GM18867 (cell line): ENCODE data around the gene MSLN.
A peak's percentile ranks its signal among the peaks of the same experiment; 100 is the strongest.
"Not testable (repeated sequence)": the region's sequence is repeated elsewhere in the genome, so short reads cannot be mapped to it uniquely, and the experiment has no call there.

Experiments used
- ATAC-seq: cut with Tn5 transposase; IDR thresholded peaks from one replicate; pipeline ENCODE4 v1.9.1; 2021; ENCODE audit warnings: mild to moderate bottlenecking, moderate library complexity; ENCODE audit not compliant: unreplicated experiment

The MSLN gene

GRCh38 chr16:760545-761343 is at the start of gene MSLN:
MSLN (plus strand) TSS chr16:760734; CDS start chr16:762681, 1,947 bp downstream.
- no peak for ATAC-seq

DNA sequence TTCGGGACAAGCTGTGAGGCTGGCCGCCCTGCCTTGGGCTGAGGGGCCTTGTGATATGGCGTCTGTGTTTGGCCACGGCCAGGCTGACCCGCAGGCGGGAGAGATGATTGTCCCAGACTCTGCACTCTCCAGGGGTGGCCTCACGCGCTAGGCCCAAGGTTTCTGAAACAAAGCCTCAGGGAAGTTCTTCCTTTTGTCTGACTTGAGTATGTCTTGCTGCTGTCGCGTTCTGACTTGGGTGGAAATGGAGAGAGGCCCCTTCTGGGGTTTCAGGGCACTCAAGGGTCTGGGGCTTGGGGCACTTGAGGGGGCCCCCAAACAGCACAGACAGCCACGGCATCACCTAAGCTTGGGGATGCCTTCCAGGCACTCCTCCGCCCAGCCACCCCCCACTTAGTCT is 49.5 kb upstream of the MSLN start:
- no peak for ATAC-seq

DNA sequence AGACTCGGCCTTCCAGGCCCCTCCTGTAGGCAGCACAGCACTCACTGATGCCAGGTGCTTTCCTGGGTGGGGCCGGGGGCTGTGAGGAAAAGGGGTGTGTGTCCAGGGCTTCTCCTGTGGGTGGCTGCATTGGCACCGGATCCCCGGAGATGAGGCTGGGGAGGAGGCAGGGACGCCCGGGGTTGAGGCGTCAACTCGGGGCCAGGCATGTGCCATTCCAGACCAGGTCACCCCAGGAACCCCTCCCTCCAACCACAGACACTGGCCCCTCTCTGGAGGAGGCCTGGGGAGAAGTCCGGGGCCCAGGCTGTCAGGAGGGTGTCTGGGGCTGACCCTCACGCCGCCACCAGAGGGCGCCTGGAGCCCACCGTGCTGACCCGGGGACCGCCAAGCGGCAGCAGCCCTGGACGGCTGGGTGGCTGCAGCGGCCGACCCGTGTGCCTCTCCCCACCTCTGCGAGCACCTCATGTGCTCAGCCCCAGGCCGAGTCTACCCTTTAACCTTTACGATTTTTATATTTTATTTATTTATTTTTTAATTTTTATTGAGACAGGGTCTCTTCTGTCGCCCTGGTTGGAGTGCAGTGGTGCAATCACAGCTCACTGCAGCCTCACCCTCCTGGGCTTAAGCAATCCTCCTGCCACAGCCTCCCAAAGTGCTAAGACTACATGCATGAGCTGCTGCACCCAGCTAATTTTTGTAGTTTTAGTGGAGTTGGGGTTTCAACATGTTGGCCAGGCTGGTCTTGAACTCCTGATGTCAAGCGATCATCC is 48.8 kb upstream of the MSLN start:
- no peak for ATAC-seq

DNA sequence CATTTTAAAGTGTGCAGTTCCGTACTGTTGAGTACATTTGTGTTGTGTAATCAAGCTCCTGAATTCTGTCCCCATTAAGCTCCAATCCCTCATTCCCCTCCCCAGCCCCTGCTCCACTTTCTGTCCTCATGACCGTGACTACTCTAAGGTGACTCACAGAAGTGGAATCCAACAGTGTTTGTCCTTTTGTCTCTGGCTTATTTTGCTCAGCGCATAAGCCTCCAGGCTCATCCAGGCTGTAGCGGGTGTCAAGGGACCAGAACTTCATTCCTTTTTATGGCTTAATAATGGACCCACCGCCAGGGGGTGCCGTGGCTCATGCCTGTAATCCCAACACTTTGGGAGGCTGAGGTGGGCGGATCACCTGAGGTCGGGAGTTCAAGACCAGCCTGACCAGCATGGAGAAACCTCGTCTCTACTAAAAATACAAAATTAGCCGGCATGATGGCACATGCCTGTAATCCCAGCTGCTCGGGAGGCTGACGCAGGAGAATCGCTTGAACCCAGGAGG is 47.7 kb upstream of the MSLN start:
- not testable (repeated sequence) for ATAC-seq

DNA sequence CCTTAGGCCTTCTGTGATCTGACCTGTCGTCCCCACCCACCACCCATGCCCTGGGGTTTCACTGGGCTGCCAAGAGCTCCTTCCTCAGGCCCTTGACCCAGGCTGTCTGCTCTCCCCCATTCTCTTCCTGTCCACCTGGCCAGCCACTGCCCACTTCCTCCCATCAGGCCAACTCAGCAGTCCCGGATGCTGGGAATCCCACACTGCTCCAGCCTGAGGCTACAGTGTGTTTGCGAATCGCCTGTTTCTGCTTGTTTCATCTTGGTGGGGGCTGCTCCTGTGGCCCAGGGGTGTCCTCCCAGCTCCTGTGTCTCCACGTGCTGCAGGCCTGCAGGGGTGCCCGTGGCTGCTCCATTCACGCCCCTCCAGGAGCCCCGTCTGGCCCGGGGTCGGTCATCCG is 46.5 kb upstream of the MSLN start:
- ATAC-seq, result no peak

DNA sequence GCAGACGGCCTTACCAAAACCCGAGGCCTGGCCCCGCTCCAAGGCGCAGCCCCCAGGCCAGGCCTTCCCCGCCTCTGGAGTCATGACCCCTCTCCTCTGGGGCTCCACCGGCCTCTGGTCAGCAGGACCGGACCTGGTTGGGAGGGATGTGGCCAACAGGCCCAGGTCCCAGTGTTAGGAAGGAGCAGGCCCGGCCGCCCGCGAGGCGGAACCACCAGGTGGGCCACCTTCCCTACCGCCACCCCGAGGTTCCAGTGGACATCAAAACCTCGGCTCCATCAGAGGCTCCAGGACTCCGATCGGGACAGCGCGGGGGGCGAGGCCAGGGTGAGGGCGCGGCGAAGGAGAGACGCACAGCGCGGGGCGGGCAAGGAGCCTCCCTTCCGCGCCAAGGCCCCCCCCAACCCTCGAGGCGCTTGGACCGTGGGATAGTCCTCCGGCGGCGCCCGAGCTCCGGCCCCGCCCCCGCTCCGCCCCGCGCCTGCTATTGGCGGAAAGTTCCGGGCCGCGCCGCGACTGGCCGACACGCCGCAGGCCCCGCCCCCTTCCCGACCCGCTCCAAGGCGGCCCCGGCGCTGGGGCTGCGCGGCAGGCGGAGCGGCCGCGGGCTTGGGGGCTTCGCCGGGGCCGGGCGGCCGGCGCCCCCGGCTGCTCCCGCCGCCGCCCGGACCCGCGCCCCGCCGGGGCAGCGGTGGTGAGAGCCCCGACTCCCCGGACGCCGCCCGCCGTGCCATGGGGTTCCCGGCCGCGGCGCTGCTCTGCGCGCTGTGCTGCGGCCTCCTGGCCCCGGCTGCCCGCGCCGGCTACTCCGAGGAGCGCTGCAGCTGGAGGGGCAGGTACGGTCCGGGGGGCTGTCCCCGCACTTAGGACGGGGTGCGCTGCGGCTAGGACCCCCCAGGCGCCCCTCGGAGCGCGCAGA is 45.7 kb upstream of the MSLN start, which contains the start of gene METRN:
TSS of gene METRN (plus strand) at position 561 of the 919 bp plus-strand sequence. CDS start at position 733, 172 bp downstream.
- peak; percentile 71 for ATAC-seq

GRCh38 chr16:715477-716199 is 44.9 kb upstream of the MSLN start:
- ATAC-seq, result peak; percentile 6

- no peak for ATAC-seq
Observed at GRCh38 chr16:716200-716568, 44.4 kb upstream of the MSLN start.

DNA sequence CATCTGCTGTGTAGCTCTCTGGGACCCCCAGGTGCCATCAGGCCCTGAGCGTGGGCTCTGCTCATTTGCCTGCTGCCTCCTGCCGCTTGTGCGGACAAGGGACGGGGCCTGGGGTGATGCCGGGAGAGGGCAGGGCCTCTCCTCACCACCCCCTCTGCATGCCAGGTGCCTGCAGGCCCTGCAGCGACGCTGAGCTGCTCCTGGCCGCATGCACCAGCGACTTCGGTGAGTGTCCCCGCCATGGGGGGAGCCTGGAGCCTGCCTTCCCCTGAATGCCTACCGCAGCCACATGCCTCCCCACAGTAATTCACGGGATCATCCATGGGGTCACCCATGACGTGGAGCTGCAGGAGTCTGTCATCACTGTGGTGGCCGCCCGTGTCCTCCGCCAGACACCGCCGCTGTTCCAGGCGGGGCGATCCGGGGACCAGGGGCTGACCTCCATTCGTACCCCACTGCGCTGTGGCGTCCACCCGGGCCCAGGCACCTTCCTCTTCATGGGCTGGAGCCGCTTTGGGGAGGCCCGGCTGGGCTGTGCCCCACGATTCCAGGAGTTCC is 43.7 kb upstream of the MSLN start:
- ATAC-seq, result no peak

- ATAC-seq, result no peak
Observed at GRCh38 chr16:717450-718245, 42.9 kb upstream of the MSLN start.

DNA sequence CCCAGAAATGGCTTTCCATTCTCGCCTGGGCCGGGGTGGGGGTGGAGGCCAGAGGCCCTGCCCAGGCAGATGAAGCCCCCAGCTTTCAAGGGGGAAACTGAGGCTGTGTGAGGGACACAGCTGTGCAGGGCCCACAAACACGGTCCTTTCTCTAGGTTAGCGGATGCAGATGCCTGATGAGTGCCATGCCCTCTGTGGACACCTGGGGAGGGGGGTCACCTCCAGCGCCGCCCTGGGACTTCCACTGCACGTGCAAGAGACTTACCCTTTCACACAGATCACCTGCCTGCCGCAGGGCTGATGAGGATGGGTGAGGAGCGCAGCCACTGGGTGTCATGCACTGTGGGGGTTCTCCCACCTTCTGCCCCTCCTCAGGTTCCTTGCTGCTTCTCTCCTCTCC is 42.1 kb upstream of the MSLN start:
- ATAC-seq, result no peak

GRCh38 chr16:718922-719321 is 41.6 kb upstream of the MSLN start:
- no peak for ATAC-seq

DNA sequence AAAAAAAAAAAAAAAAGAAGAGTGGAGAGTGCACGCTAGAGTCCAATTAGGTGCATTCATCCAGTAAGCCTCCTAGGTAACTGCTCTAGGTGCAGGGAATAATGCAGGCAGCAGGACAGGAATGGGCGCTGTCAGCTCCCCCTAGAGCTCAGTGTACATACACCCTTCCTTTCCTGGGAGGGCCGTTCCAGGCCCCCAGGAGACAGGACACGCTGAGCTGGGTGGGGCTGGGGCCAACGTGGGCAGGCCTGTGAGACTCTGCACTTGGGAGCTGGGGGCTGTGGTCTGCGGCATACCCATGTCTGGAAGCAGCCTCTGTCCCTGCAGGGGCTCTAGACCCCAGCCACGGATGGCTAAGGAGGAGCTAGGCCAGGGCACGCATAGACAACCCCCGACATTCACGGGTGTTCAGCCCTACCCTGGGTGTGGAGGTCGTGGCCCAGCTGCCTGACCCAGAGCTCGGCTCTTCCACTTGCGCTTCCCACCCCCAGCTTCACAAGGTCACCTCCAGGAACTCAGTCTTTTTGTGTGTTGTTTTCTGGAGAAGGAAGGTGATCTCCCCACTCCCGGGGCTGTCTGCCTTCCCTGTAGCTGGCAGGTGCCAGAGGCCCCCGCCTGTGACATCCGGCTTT is 40.6 kb upstream of the MSLN start:
- no peak for ATAC-seq

DNA sequence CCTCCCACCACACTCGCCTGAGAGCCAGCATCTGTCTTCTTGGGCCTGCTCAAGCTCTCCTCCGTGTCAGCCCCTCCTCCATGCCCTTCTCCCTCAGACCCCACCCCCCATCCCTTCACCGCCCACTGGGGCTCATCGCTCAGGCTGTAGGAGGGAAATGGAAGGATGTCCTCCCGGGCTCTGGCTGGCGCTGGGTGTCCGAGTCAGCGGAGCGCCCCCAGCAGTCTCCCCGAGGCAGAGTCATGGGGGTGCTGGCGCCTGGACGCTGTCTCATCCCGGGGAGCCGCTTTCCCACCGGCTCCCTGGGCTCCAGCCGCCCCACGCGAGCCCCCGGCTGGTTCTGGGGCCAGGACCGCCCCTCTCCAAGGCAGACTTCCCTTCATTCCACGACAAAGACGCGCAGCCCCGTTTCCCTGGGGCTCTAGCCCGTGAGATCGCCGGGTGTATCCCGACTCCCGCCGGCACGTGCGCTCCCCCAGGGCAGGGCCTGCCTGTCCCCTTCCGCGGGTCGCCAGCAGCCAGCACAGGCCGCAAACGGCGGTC is 40.0 kb upstream of the MSLN start:
- ATAC-seq, result no peak

DNA sequence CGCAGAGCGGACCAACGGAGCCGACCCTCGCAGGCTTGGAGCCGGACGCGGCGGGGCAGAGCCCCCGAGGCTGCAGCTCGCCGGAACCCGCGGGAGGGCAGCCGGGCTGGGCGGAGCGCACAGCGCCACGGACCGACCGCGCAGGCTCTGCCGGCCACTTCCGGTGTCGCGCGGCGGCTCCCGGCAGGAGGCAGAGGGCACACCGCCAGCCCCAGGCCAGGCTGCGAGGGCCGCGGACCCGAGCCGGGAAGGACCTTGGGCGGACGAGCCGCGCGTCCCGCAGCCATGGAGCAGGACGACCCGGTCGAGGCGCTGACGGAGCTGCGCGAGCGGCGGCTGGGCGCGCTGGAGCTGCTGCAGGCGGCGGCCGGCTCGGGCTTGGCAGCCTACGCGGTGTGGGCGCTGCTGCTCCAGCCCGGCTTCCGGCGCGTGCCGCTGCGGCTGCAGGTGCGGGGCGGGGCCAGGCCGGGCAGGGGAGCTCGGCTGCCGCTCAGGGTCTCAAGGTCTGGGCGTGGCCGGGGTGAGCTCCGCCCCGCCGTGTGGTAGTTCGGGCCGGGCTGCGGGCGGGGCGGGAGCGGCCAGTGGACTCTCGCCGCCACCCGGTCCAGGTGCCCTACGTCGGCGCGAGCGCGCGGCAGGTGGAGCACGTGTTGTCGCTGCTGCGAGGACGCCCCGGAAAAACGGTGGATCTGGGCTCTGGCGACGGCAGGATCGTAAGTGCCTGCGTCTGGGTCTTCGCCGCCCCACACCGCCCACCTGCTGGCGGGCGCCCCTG is 39.4 kb upstream of the MSLN start, which contains the start of gene ANTKMT:
TSS of gene ANTKMT (plus strand) at position 157 of the 775 bp plus-strand sequence. CDS start at position 286, 129 bp downstream.
- ATAC-seq, result peak; percentile 72

- ATAC-seq, result no peak
Observed at GRCh38 chr16:721765-722540, 38.6 kb upstream of the MSLN start.
